ENCODE data around the gene XXYLT1. TPM values are rescaled to one million over a fixed set of nuclear protein-coding genes. Genes with fewer than 3 reads are reported as not detected.
"Not testable (repeated sequence)": the region's sequence is repeated elsewhere in the genome, so short reads cannot be mapped to it uniquely, and the experiment has no call there.

The XXYLT1 gene
- polyA plus RNA-seq (2013, experiment 1 of 2; ENCODE audit: insufficient read length), result 37.2 TPM
- 25.5 TPM for polyA plus RNA-seq (2013, experiment 2 of 2; ENCODE audit: insufficient read length)

GRCh38 chr3:195270817-195271409 is at the start of gene XXYLT1:
Gene XXYLT1 (minus strand): TSS chr3:195271159. CDS start chr3:195271058, 101 bp downstream.
- peak; percentile 92 for DNase-seq

- no peak for DNase-seq
These were observed 48.1 kb upstream of the XXYLT1 start for GRCh38 chr3:195319060-195319459.

GRCh38 chr3:195312714-195313113 is 41.8 kb upstream of the XXYLT1 start:
- no peak for DNase-seq

- no peak for DNase-seq
These were observed 36.8 kb upstream of the XXYLT1 start for GRCh38 chr3:195307711-195308110.

- no peak for DNase-seq
These were observed 35.4 kb upstream of the XXYLT1 start for GRCh38 chr3:195306369-195306768.

GRCh38 chr3:195302431-195302830 is 31.5 kb upstream of the XXYLT1 start:
- DNase-seq, result peak; percentile 52

- no peak for DNase-seq
These were observed 26.5 kb upstream of the XXYLT1 start for GRCh38 chr3:195297446-195297845.

GRCh38 chr3:195296662-195297061 is 25.7 kb upstream of the XXYLT1 start:
- DNase-seq, result no peak

GRCh38 chr3:195291121-195291520 is 20.2 kb upstream of the XXYLT1 start:
- no peak for DNase-seq

- not testable (repeated sequence) for DNase-seq
These were observed 19.7 kb upstream of the XXYLT1 start for GRCh38 chr3:195290643-195291042.

GRCh38 chr3:195286115-195286872 is 15.3 kb upstream of the XXYLT1 start:
- peak; percentile 80 for DNase-seq

- DNase-seq, result peak; percentile 78
These were observed 14.4 kb upstream of the XXYLT1 start for GRCh38 chr3:195285372-195285771.

- no peak for DNase-seq
These were observed 13.9 kb upstream of the XXYLT1 start for GRCh38 chr3:195284842-195285241.

GRCh38 chr3:195282961-195283360 is 12.0 kb upstream of the XXYLT1 start:
- no peak for DNase-seq

GRCh38 chr3:195274259-195274966 is 3.5 kb upstream of the XXYLT1 start:
- no peak for DNase-seq

- DNase-seq, result peak; percentile 88
These were observed 668 bp upstream of the XXYLT1 start for GRCh38 chr3:195271410-195272243.

GRCh38 chr3:195270079-195270816 is 711 bp downstream of the XXYLT1 start:
- peak; percentile 56 for DNase-seq

GRCh38 chr3:195269375-195270078 is 1.4 kb downstream of the XXYLT1 start:
- no peak for DNase-seq

GRCh38 chr3:195268576-195269309 is 2.2 kb downstream of the XXYLT1 start:
- DNase-seq, result no peak

GRCh38 chr3:195267096-195267495 is 3.9 kb downstream of the XXYLT1 start:
- DNase-seq, result no peak
